HEK293 (cell line): Measurements from ENCODE around the gene SNAP47.

Experiments
- CTCF ChIA-PET: fragments of 350-600 bp; formaldehyde crosslinking; extraction: SDS; loops from one replicate; lab custom pipeline; 2021; ENCODE audit warnings: antibody characterized with exemption; lab: Yijun Ruan, JAX
- POLR2A ChIA-PET: fragments of 300-600 bp; formaldehyde crosslinking; extraction: SDS; loops from one replicate; lab custom pipeline; 2020; ENCODE audit warnings: antibody characterized with exemption, inconsistent platforms; lab: Yijun Ruan, JAX
- H3K27ac ChIP-seq: fragments of 200-500 bp; sonication (Bioruptor generic); 2 replicates; pipeline ENCODE4 v1.5.1; 2014; ENCODE audit warnings: low read depth, low read length, control low read depth, inconsistent platforms; ENCODE audit errors: extremely low read depth
- H3K36me3 ChIP-seq, 2 experiments: fragments of 200-500 bp in 1 of 2; sonication (Bioruptor generic) in 1 of 2; 1 replicate in 1 of 2; 2 replicates in 1 of 2; pipeline ENCODE4 v1.5.1; 2014 to 2017; ENCODE audit warnings: inconsistent platforms in 2 of 2, low read length in 2 of 2; ENCODE audit not compliant: control insufficient read depth in 2 of 2, insufficient read depth in 1 of 2
- H3K4me1 ChIP-seq: fragments of 200-500 bp; sonication (Bioruptor generic); 2 replicates; pipeline ENCODE4 v1.5.1; 2014; ENCODE audit warnings: mild to moderate bottlenecking, low read length, inconsistent platforms; ENCODE audit not compliant: control insufficient read depth, insufficient read depth
- H3K4me3 ChIP-seq: 2 replicates; pipeline ENCODE4 v1.5.1; 2011; ENCODE audit warnings: low read depth, mild to moderate bottlenecking, control low read depth, low read length, moderate library complexity
- H3K9me3 ChIP-seq: fragments of 200-500 bp; sonication (Bioruptor generic); 2 replicates; pipeline ENCODE4 v1.5.1; 2014; ENCODE audit warnings: low read depth, low read length, inconsistent platforms; ENCODE audit not compliant: control insufficient read depth, insufficient read depth
- IKZF3 ChIP-seq: fragments of 450-650 bp; IDR thresholded peaks from 2 replicates; pipeline ENCODE4 v1.5.0; 2018; ENCODE audit warnings: missing biosample characterization, mild to moderate bottlenecking, missing genetic modification characterization, moderate library complexity
- KLF17 ChIP-seq: fragments of 450-650 bp; formaldehyde crosslinking; IDR thresholded peaks from 2 replicates; pipeline ENCODE4 v1.5.1; 2016; ENCODE audit warnings: missing biosample characterization, missing genetic modification characterization
- REST ChIP-seq: fragments of 450-650 bp; formaldehyde crosslinking; IDR thresholded peaks from 2 replicates; pipeline ENCODE4 v1.5.1; 2016; ENCODE audit warnings: missing biosample characterization, missing genetic modification characterization
- SCRT1 ChIP-seq: fragments of 450-650 bp; formaldehyde crosslinking; IDR thresholded peaks from 2 replicates; pipeline ENCODE4 v1.5.1; 2016; ENCODE audit warnings: missing biosample characterization, missing genetic modification characterization, borderline replicate concordance
- SP3 ChIP-seq: fragments of 450-650 bp; formaldehyde crosslinking; IDR thresholded peaks from 2 replicates; pipeline ENCODE4 v1.5.1; 2016; ENCODE audit warnings: missing biosample characterization, missing genetic modification characterization
- SP7 ChIP-seq: fragments of 450-650 bp; formaldehyde crosslinking; IDR thresholded peaks from 2 replicates; pipeline ENCODE4 v1.5.1; 2016; ENCODE audit warnings: missing biosample characterization, missing genetic modification characterization
- TCF7L2 ChIP-seq: IDR thresholded peaks from 2 replicates; pipeline ENCODE4 v1.6.1; 2011; ENCODE audit warnings: low read depth, mild to moderate bottlenecking, inconsistent platforms, low read length, moderate library complexity, borderline replicate concordance
- TRIM28 ChIP-seq: IDR thresholded peaks from 2 replicates; pipeline ENCODE4 v1.6.1; 2011; ENCODE audit warnings: low read length, control low read depth, borderline replicate concordance
- YY1 ChIP-seq: fragments of 450-650 bp; formaldehyde crosslinking; IDR thresholded peaks from 2 replicates; pipeline ENCODE4 v1.5.1; 2018; ENCODE audit warnings: missing biosample characterization, missing genetic modification characterization
- ZBTB17 ChIP-seq: fragments of 450-650 bp; formaldehyde crosslinking; IDR thresholded peaks from 2 replicates; pipeline ENCODE4 v1.5.1; 2016; ENCODE audit warnings: missing biosample characterization, missing genetic modification characterization
- ZBTB48 ChIP-seq: fragments of 450-650 bp; formaldehyde crosslinking; IDR thresholded peaks from 2 replicates; pipeline ENCODE4 v1.5.1; 2016; ENCODE audit warnings: missing biosample characterization, missing genetic modification characterization
- ZFP69B ChIP-seq: fragments of 450-650 bp; formaldehyde crosslinking; IDR thresholded peaks from 2 replicates; pipeline ENCODE4 v1.5.1; 2016; ENCODE audit warnings: missing biosample characterization, missing genetic modification characterization
- ZNF112 ChIP-seq: fragments of 450-650 bp; formaldehyde crosslinking; IDR thresholded peaks from 2 replicates; pipeline ENCODE4 v1.5.0; 2017; ENCODE audit warnings: missing biosample characterization, missing genetic modification characterization
- ZNF132 ChIP-seq: fragments of 450-650 bp; formaldehyde crosslinking; IDR thresholded peaks from 2 replicates; pipeline ENCODE4 v1.5.1; 2017; ENCODE audit warnings: missing biosample characterization, missing genetic modification characterization, borderline replicate concordance
- ZNF146 ChIP-seq: fragments of 450-650 bp; formaldehyde crosslinking; IDR thresholded peaks from 2 replicates; pipeline ENCODE4 v1.5.1; 2016; ENCODE audit warnings: missing biosample characterization, missing genetic modification characterization
- ZNF169 ChIP-seq: fragments of 450-650 bp; formaldehyde crosslinking; IDR thresholded peaks from 2 replicates; pipeline ENCODE4 v1.5.1; 2016; ENCODE audit warnings: missing biosample characterization, missing genetic modification characterization
- ZNF174 ChIP-seq: fragments of 450-650 bp; formaldehyde crosslinking; IDR thresholded peaks from 2 replicates; pipeline ENCODE4 v1.5.0; 2017; ENCODE audit warnings: missing biosample characterization, mild to moderate bottlenecking, missing genetic modification characterization
- ZNF24 ChIP-seq: fragments of 450-650 bp; formaldehyde crosslinking; IDR thresholded peaks from 2 replicates; pipeline ENCODE4 v1.5.1; 2016; ENCODE audit warnings: missing biosample characterization, missing genetic modification characterization
- ZNF416 ChIP-seq: fragments of 450-650 bp; formaldehyde crosslinking; IDR thresholded peaks from 2 replicates; pipeline ENCODE4 v1.5.1; 2016; ENCODE audit warnings: missing biosample characterization, missing genetic modification characterization
- ZNF529 ChIP-seq: fragments of 450-650 bp; formaldehyde crosslinking; IDR thresholded peaks from 2 replicates; pipeline ENCODE4 v1.5.1; 2017; ENCODE audit warnings: missing genetic modification characterization, missing biosample characterization; ENCODE audit not compliant: insufficient replicate concordance
- ZNF549 ChIP-seq: fragments of 450-650 bp; IDR thresholded peaks from 2 replicates; pipeline ENCODE4 v1.5.1; 2018; ENCODE audit warnings: missing biosample characterization, missing genetic modification characterization, mild to moderate bottlenecking, inconsistent platforms, moderate library complexity
- ZNF692 ChIP-seq: fragments of 450-650 bp; formaldehyde crosslinking; IDR thresholded peaks from 2 replicates; pipeline ENCODE4 v1.5.1; 2016; ENCODE audit warnings: missing biosample characterization, missing genetic modification characterization
- ZNF76 ChIP-seq: fragments of 450-650 bp; formaldehyde crosslinking; IDR thresholded peaks from 2 replicates; pipeline ENCODE4; 2016; ENCODE audit warnings: low read depth, missing biosample characterization, missing genetic modification characterization, borderline replicate concordance
- ZNF792 ChIP-seq: fragments of 450-650 bp; formaldehyde crosslinking; IDR thresholded peaks from 2 replicates; pipeline ENCODE4 v1.5.1; 2016; ENCODE audit warnings: missing biosample characterization, missing genetic modification characterization
- ZSCAN18 ChIP-seq: fragments of 450-650 bp; formaldehyde crosslinking; IDR thresholded peaks from 2 replicates; pipeline ENCODE4 v1.5.1; 2016; ENCODE audit warnings: missing biosample characterization, missing genetic modification characterization
- ZSCAN30 ChIP-seq: fragments of 450-650 bp; IDR thresholded peaks from 2 replicates; pipeline ENCODE4 v1.5.1; 2018; ENCODE audit warnings: missing biosample characterization, mild to moderate bottlenecking, missing genetic modification characterization, moderate library complexity
- ZXDB ChIP-seq: fragments of 450-650 bp; formaldehyde crosslinking; IDR thresholded peaks from 2 replicates; pipeline ENCODE4 v1.5.1; 2016; ENCODE audit warnings: missing biosample characterization, missing genetic modification characterization

Gene SNAP47

GRCh38 chr1:227728892-227729143 is 6.4 kb upstream of the SNAP47 start (continued):
- peak; percentile 31; the same call in 1 of the 2 replicates for TF ChIP-seq ZBTB48 (tag by site-specific recombination)
- peak; percentile 33 for TF ChIP-seq ZXDB (tag by site-specific recombination)
- 0 out of 2 replicates have a peak, but pooled peaks have one; percentile 10 for TF ChIP-seq ZNF792 (tag by site-specific recombination)

- H3K4me1 ChIP-seq = peaks cover 21% of the 10 kb centered on the region
- peaks cover 0 to 36% of the 10 kb centered on the region in 2 experiments; a peak in 1 of 3 replicates for H3K36me3 ChIP-seq
- no peaks in the 10 kb centered on the region for H3K9me3 ChIP-seq
- peak overlapping the region; percentile 70; the same call in 1 of the 2 replicates for H3K27ac ChIP-seq
- ChIA-PET POLR2A (interaction anchor here (1.0 to 2.9 kb wide), 5 partner anchors 15 to 224 kb away, joined by 3 to 10 read pairs (median 8); partner anchors contain the start of gene WNT9A), CTCF (interaction anchor here (0.6 to 1.8 kb wide), 14 partner anchors 14 to 771 kb away, joined by 3 to 6 read pairs (median 3); partner anchors contain the start of genes ARF1 and WNT9A)
- peak overlapping the region; percentile 59 for H3K4me3 ChIP-seq
- TF ChIP-seq SCRT1 (no peak), ZNF529 (tag by site-specific recombination) (no peak), KLF17 (tag by site-specific recombination) (no peak), TCF7L2 (no peak), ZNF132 (tag by site-specific recombination) (no peak), ZSCAN18 (tag by site-specific recombination) (no peak), ZNF416 (tag by site-specific recombination) (no peak), SP3 (tag by site-specific recombination) (peak; percentile 22; the same call in 1 of the 2 replicates), ZNF146 (tag by site-specific recombination) (no peak), ZSCAN30 (tag by site-specific recombination) (no peak), ZNF169 (tag by site-specific recombination) (no peak), REST (tag by site-specific recombination) (no peak), ZNF692 (tag by site-specific recombination) (peak; percentile 49), ZNF549 (tag by site-specific recombination) (no peak), IKZF3 (tag by site-specific recombination) (peak; percentile 61), ZNF76 (no peak), ZNF112 (tag by site-specific recombination) (no peak), SP7 (tag by site-specific recombination) (0 out of 2 replicates have a peak, but pooled peaks have one; percentile 16), YY1 (tag by site-specific recombination) (no peak), ZBTB17 (peak; percentile 80), ZFP69B (tag by site-specific recombination) (peak; percentile 83; the same call in 1 of the 2 replicates), ZNF174 (no peak), TRIM28 (no peak), ZNF24 (no peak)
Measured at GRCh38 chr1:227729144-227729880, 5.9 kb upstream of the SNAP47 start.
